Heart left ventricle (tissue), 16 donors: Measurements from ENCODE around the gene HTRA1. TPM values are rescaled to one million over a fixed set of nuclear protein-coding genes. Genes with fewer than 3 reads are reported as not detected.

Source experiments
- ATAC-seq, 4 donors: fragments of 200-7000 bp; cut with Tn5 transposase; one replicate each; pipeline ENCODE4 v1.9.1; 2020 to 2022; ENCODE audit warnings: moderate library complexity in 4 of 4, mild to moderate bottlenecking in 3 of 4, moderate number of reproducible peaks in 1 of 4
- DNase-seq, 5 donors: peaks; one replicate each; pipeline ENCODE4 v3.0.0-alpha.2; 2020
- H3K27ac ChIP-seq, 12 donors: fragments of 200-600 bp; sonication (generic) in 4 of 12; one replicate each; pipeline versions ENCODE4 v1.5.0 to v1.8.0; 2016 to 2022; ENCODE audit warnings: mild to moderate bottlenecking in 2 of 12
- H3K27me3 ChIP-seq, 9 donors: fragments of 200-600 bp; sonication (generic) in 2 of 9; one replicate each; pipeline versions ENCODE4 v1.5.1 to v1.8.0; 2016 to 2022; ENCODE audit warnings: mild to moderate bottlenecking in 3 of 9
- H3K36me3 ChIP-seq, 9 donors: fragments of 200-600 bp; sonication (generic) in 2 of 9; one replicate each; pipeline versions ENCODE4 v1.5.0 to v1.8.0; 2018 to 2022; ENCODE audit warnings: mild to moderate bottlenecking in 2 of 9
- H3K4me1 ChIP-seq, 12 donors: fragments of 200-600 bp; sonication (generic) in 4 of 12; one replicate each; pipeline versions ENCODE4 v1.5.0 to v1.8.0; 2016 to 2022; ENCODE audit warnings: mild to moderate bottlenecking in 3 of 12
- H3K4me3 ChIP-seq, 12 donors: fragments of 200-600 bp; sonication (generic) in 4 of 12; one replicate each; pipeline versions ENCODE4 v1.5.0 to v1.8.0; 2017 to 2022; ENCODE audit warnings: mild to moderate bottlenecking in 9 of 12, moderate library complexity in 4 of 12
- H3K9me3 ChIP-seq, 12 donors: fragments of 200-600 bp; sonication (generic) in 4 of 12; one replicate each; pipeline versions ENCODE4 v1.5.0 to v1.8.0; 2016 to 2022; ENCODE audit warnings: mild to moderate bottlenecking in 1 of 12
- POLR2A ChIP-seq, 2 donors: fragments of 450-650 bp; IDR thresholded peaks; one replicate each; pipeline ENCODE4 v1.6.1; 2017; ENCODE audit warnings: antibody characterized with exemption in 2 of 2, mild to moderate bottlenecking in 2 of 2, moderate library complexity in 2 of 2
- WGBS, 4 donors: extraction: QIAGEN DNeasy Blood & Tissue Kit in 2 of 4; methylation state at CpG; one replicate each; pipeline versions ENCODE4 v1.1.5 to v1.1.7; 2013 to 2018; 5-methylcytosine and 5-hydroxymethylcytosine counted together
- intact Hi-C, 10 donors: fragments of 100-400 bp; cut with DNase I; formaldehyde crosslinking; loops; one replicate each; pipeline versions ENCODE4 v1.11.1 to v1.14.2; 2022
- polyA plus RNA-seq, 2 donors: library from polyadenylated mRNA; stranded (reverse); fragments of 200-250 nt; gene quantifications; one replicate each; pipeline ENCODE4 v1.2.3, GENCODE V29; 2013
- total RNA-seq, 9 donors: library from RNA; depleted of rRNA in 2 of 9; stranded (reverse); fragments of >200 nt in 2 of 9; fragmentation: NEBNext Ultra II Directional in 3 of 9; extraction: Animal tissue kit (Norgen Biotek cat#: 25700) in 3 of 9; gene quantifications; one replicate each; pipeline versions ENCODE4 v1.1.0 to v1.2.4, GENCODE V29; 2016 to 2023
- TF ChIP-seq, protein P1 (sequence below), 12 donors: fragments of 200-600 bp; sonication (generic) in 4 of 12; IDR thresholded peaks; one replicate each; pipeline versions ENCODE4 v1.5.0 to v1.8.0; 2018 to 2022; ENCODE audit warnings: antibody characterized with exemption in 12 of 12, mild to moderate bottlenecking in 5 of 12
- donor health status: ischemic (EF 13 %, LVEDD 7.1; RV severe dilation, severe dysfunction).
- donor health status: healthy with polysubstance abuse.
- donor health status: DM: no; HTN: yes; CAD: no.
- donor health status: DM: no; HTN: no; CAD: no.
- donor health status: ischemic (EF 25% LVEDD 6.9; RV normal size, moderate dysfunction).
- donor health status: ischemic (EF 25% LVEDD 5.7; RV mildly dilated, moderate dysfunction).
- donor health status: healthy.
- donor health status: DM: yes; HTN: yes; CAD: no.
- donor health status: ischemic (EF 35%, LVEDD 5.7; RV mildly dilated, moderate dysfunction).
- donor health status: nonischemic (EF 11% LVEDD 7.7; RV severe dilation, severe dysfunction).
- donor health status: DM: yes; HTN: yes; CAD: no.
- donor health status: PGD.
- donor health status: ischemic (EF 29% LVEDD 5.4; RV normal size, mild dysfunction).
- donor health status: nonischemic (EF 23%, LVEDD 6.1; RV moderate dilation, normal function).

Gene HTRA1
- total and polyA plus RNA-seq, 11 donors, result 30.5 to 153 (median 54.5) TPM

GRCh38 chr10:122435212-122435827 is 26.0 kb upstream of the HTRA1 start:
- H3K27me3 ChIP-seq, result no peaks in the 10 kb centered on the region
- peaks cover 0 to 11% (median 6%) of the 10 kb centered on the region in 12 donors for H3K9me3 ChIP-seq
- no peak overlapping the region for H3K4me3 ChIP-seq
- TF ChIP-seq, protein P1, sequence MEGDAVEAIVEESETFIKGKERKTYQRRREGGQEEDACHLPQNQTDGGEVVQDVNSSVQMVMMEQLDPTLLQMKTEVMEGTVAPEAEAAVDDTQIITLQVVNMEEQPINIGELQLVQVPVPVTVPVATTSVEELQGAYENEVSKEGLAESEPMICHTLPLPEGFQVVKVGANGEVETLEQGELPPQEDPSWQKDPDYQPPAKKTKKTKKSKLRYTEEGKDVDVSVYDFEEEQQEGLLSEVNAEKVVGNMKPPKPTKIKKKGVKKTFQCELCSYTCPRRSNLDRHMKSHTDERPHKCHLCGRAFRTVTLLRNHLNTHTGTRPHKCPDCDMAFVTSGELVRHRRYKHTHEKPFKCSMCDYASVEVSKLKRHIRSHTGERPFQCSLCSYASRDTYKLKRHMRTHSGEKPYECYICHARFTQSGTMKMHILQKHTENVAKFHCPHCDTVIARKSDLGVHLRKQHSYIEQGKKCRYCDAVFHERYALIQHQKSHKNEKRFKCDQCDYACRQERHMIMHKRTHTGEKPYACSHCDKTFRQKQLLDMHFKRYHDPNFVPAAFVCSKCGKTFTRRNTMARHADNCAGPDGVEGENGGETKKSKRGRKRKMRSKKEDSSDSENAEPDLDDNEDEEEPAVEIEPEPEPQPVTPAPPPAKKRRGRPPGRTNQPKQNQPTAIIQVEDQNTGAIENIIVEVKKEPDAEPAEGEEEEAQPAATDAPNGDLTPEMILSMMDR (IDR thresholded peaks at IDR 0.05), result peak; percentile 60 to 85 (median 74)
- TF ChIP-seq POLR2A (IDR thresholded peaks at IDR 0.05), result no peak
- ATAC-seq (peak in 3 of 4 donors; percentile 41 to 59 (median 46)), DNase-seq (no peak)
- no peak overlapping the region for H3K27ac ChIP-seq
- intact Hi-C loops, result loop anchor here in 9 of 10 donors (1.0 to 10.0 kb wide), 9 partner anchors 93 to 137 kb away; partner anchors contain the start of gene DMBT1 (in 2 of the 9)
- peaks cover 0 to 42% (median 15%) of the 10 kb centered on the region in 9 donors for H3K36me3 ChIP-seq
- WGBS, 4 donors, result 30 to 34% (median 32%) methylated on average over 3 of the region's 3 CpGs
- H3K4me1 ChIP-seq, result no peaks in the 10 kb centered on the region

DNA sequence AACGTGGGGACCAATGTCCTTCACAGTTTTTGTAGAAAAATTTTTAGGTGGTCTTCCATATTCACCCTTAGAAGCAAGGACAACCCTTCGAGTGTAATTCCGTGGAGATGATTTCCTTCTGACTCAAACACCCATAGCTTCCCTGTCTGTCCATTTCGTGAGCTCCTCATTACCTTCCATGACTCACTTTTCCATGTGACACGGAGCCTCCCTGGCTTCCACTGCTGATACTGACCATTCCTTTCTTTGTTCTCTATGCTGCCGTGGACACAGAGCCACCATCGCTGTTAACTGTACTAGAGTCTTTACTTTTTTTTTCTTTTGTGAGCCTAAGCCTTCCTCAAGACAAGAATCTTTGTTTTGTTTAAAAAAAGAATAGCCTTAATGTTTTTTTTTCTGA is 19.4 kb upstream of the HTRA1 start:
- ATAC-seq (no peak), DNase-seq (no peak)
- Histone ChIP-seq H3K27ac (no peak overlapping the region), H3K4me3 (no peak overlapping the region), H3K36me3 (peaks cover 0 to 4% (median 0%) of the 10 kb centered on the region in 9 donors), H3K4me1 (peaks cover 0 to 11% (median 0%) of the 10 kb centered on the region in 12 donors), H3K9me3 (peaks cover 0 to 13% (median 6%) of the 10 kb centered on the region in 12 donors), H3K27me3 (no peaks in the 10 kb centered on the region)
- intact Hi-C loops, result loop anchor here in 1 of 10 donors (10.0 kb wide), 1 partner anchor 123 kb away; the partner anchor contains the start of gene DMBT1
- TF ChIP-seq, protein P1 (IDR thresholded peaks at IDR 0.05), result no peak
- TF ChIP-seq POLR2A (IDR thresholded peaks at IDR 0.05), result no peak
- WGBS, 4 donors, result 75 to 84% (median 80%) methylated on average over 7 of the region's 7 CpGs

DNA sequence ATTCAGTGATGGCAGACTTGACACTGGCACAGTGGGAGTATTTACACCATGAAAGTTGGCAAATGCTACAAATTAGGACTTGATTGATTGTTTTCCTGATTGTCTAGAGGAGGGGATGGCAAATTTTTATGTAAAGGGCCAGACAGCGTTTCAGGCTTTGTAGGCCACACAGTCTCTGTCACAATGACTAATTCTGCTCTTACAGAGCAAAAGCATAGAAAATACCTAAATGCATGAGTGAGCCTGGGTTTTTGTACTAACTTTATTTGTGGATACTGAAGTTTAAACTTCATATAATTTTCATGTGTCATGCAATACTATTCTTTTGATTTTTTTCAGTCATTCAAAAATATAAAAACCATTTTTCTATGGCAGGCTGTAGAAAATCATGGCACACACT is 15.9 kb upstream of the HTRA1 start:
- peak overlapping the region in 1 of 12 donors; percentile 4 for H3K27ac ChIP-seq
- no peak for ATAC-seq
- 94 to 98% (median 96%) methylated on average over 1 of the region's 1 CpG for WGBS, 4 donors
- H3K27me3 ChIP-seq, result no peaks in the 10 kb centered on the region
- intact Hi-C loops, result loop anchor here in 3 of 10 donors (5.0 to 10.0 kb wide), 3 partner anchors 117 to 122 kb away; partner anchors contain the start of gene DMBT1 (in 2 of the 3)
- no peak overlapping the region for H3K4me3 ChIP-seq
- H3K9me3 ChIP-seq, result peaks cover 0 to 1% (median 0%) of the 10 kb centered on the region in 12 donors
- no peak for DNase-seq
- no peaks in the 10 kb centered on the region for H3K36me3 ChIP-seq
- peaks cover 0 to 29% (median 5%) of the 10 kb centered on the region in 12 donors for H3K4me1 ChIP-seq
- TF ChIP-seq, protein P1 (IDR thresholded peaks at IDR 0.05), result no peak

- Histone ChIP-seq H3K27me3 (no peaks in the 10 kb centered on the region), H3K4me1 (peaks cover 0 to 33% (median 6%) of the 10 kb centered on the region in 12 donors), H3K36me3 (no peaks in the 10 kb centered on the region), H3K27ac (peak overlapping the region in 3 of 12 donors; percentile 4 to 39 (median 18)), H3K4me3 (no peak overlapping the region), H3K9me3 (no peaks in the 10 kb centered on the region)
- DNase-seq, result no peak
- ATAC-seq, result peak in 3 of 4 donors; percentile 67 to 79 (median 75)
- no peak for TF ChIP-seq POLR2A (IDR thresholded peaks at IDR 0.05)
- TF ChIP-seq, protein P1 (IDR thresholded peaks at IDR 0.05), result no peak
- intact Hi-C loops, result loop anchor here in 3 of 10 donors (5.0 to 10.0 kb wide), 3 partner anchors 116 to 121 kb away; partner anchors contain the start of gene DMBT1 (in 2 of the 3)
Observed at GRCh38 chr10:122445904-122446303, 15.4 kb upstream of the HTRA1 start.
